ENCODE results near the gene MYLK4.

- no peak for TF ChIP-seq CTCF (IDR thresholded peaks at IDR 0.05)
- TF ChIP-seq POLR2A (IDR thresholded peaks at IDR 0.05), result no peak
- TF ChIP-seq EP300 (IDR thresholded peaks at IDR 0.05), result no peak
- TF ChIP-seq POLR2AphosphoS5 (IDR thresholded peaks at IDR 0.05), result no peak
Measured at GRCh38 chr6:2725999-2726567, 24.6 kb downstream of the MYLK4 start.
